NT2/D1 (cell line): ENCODE results near the gene CDON.

Experiments
- YY1 ChIP-seq: IDR thresholded peaks from 2 replicates; pipeline ENCODE4 v1.6.1; 2011; ENCODE audit not compliant: insufficient read length, insufficient read depth
- ZNF274 ChIP-seq: IDR thresholded peaks from 2 replicates; pipeline ENCODE4 v1.6.1; 2011; ENCODE audit warnings: mild to moderate bottlenecking, low read depth, low read length

- TF ChIP-seq YY1: no peak
- no peak for TF ChIP-seq ZNF274
Observed at GRCh38 chr11:125974284-125974683, 88.4 kb downstream of the CDON start.
